GM12878 (cell line): ENCODE measurements around the gene MOCS1. TPM values are rescaled to one million over a fixed set of nuclear protein-coding genes. Genes with fewer than 3 reads are reported as not detected.

Experiments used
- ATAC-seq: fragments of 200-7000 bp; cut with Tn5 transposase; 3 replicates; pipeline ENCODE4 v1.9.1; 2020; ENCODE audit warnings: mild to moderate bottlenecking, moderate library complexity
- BruUV-seq: library from RNA; stranded (reverse); fragments of 400-500 nt; replicated peaks from 2 replicates; lab custom pipeline; 2021; lab: Mats Ljungman, UMichigan
- CTCF ChIA-PET: fragments of 300-600 bp; sonication (Branson Sonifier 250); formaldehyde crosslinking; extraction: SDS; loops from one replicate; lab custom pipeline; 2021; ENCODE audit warnings: inconsistent platforms; lab: Yijun Ruan, JAX
- POLR2A ChIA-PET: fragments of 350-600 bp; formaldehyde crosslinking; extraction: SDS; loops from one replicate; lab custom pipeline; 2021; ENCODE audit warnings: inconsistent platforms; lab: Charles Lee
- RAD21 ChIA-PET: fragments of 300-600 bp; sonication (Branson Sonifier 250); formaldehyde crosslinking; loops from one replicate; lab custom pipeline; 2023; ENCODE audit warnings: antibody characterized with exemption; ENCODE audit not compliant: unreplicated experiment; lab: Charles Lee
- SMC1A ChIA-PET: fragments of 300-600 bp; sonication (Branson Sonifier 250); formaldehyde crosslinking; loops from one replicate; lab custom pipeline; 2023; ENCODE audit not compliant: unreplicated experiment, uncharacterized antibody; lab: Charles Lee
- DNase-seq: peaks from one replicate; pipeline ENCODE4 v3.0.0-alpha.2; 2011; ENCODE audit warnings: low read depth, low spot score
- FAIRE-seq: peaks from 3 replicates; lab custom pipeline; 2011; peaks lifted over from hg19 to GRCh38; lab: Jason Lieb, UNC
- H2AFZ ChIP-seq: 2 replicates; pipeline ENCODE4 v1.6.0; 2011; ENCODE audit warnings: low read depth, low read length, control low read depth; ENCODE audit not compliant: control insufficient read depth
- H3K27ac ChIP-seq: 2 replicates; pipeline ENCODE4 v1.5.1; 2011; ENCODE audit warnings: control low read depth; ENCODE audit not compliant: control insufficient read depth, insufficient read depth
- H3K27me3 ChIP-seq, 2 experiments: replicated peaks in 1 of 2; 2 replicates each; pipeline versions ENCODE4 v1.6.0 to v1.6.1; 2011; ENCODE audit warnings: low read length in 1 of 2; ENCODE audit not compliant: control insufficient read depth in 2 of 2, insufficient read depth in 2 of 2
- H3K36me3 ChIP-seq, 2 experiments: 2 replicates each; pipeline ENCODE4 v1.5.1; 2011; ENCODE audit warnings: low read length in 1 of 2; ENCODE audit not compliant: control insufficient read depth in 2 of 2, insufficient read depth in 2 of 2
- H3K4me1 ChIP-seq: 2 replicates; pipeline ENCODE4 v1.6.1; 2011; ENCODE audit warnings: mild to moderate bottlenecking, low read length, moderate library complexity, mixed read lengths; ENCODE audit not compliant: control insufficient read depth, insufficient read depth
- H3K4me2 ChIP-seq: 2 replicates; pipeline ENCODE4 v1.6.0; 2011; ENCODE audit warnings: control low read depth; ENCODE audit not compliant: control insufficient read depth, insufficient read depth
- H3K4me3 ChIP-seq: fragments of 200-600 bp; sonication (generic); 2 replicates; pipeline ENCODE4 v1.5.1; 2016
- H3K79me2 ChIP-seq: 2 replicates; pipeline ENCODE4 v1.6.0; 2011; ENCODE audit warnings: low read length; ENCODE audit not compliant: control insufficient read depth, insufficient read depth
- H3K9ac ChIP-seq: 2 replicates; pipeline ENCODE4 v1.8.0; 2011; ENCODE audit warnings: low read length, control low read depth, mixed read lengths; ENCODE audit not compliant: control insufficient read depth, insufficient read depth
- H3K9me3 ChIP-seq: replicated peaks from 3 replicates; pipeline ENCODE4 v1.5.1; 2011; ENCODE audit warnings: mild to moderate bottlenecking, low read length; ENCODE audit not compliant: control insufficient read depth, insufficient read depth
- H4K20me1 ChIP-seq: 2 replicates; pipeline ENCODE4 v1.6.0; 2011; ENCODE audit not compliant: control insufficient read depth, insufficient read depth
- CREM ChIP-seq: IDR thresholded peaks from 2 replicates; pipeline ENCODE4 v1.6.1; 2014; ENCODE audit warnings: antibody characterized with exemption, low read depth
- ETV6 ChIP-seq, 2 experiments: fragments of 450-650 bp in 1 of 2; IDR thresholded peaks in 1 of 2; conservative IDR thresholded peaks in 1 of 2; 2 replicates each; pipeline ENCODE4 v1.6.1; 2014; ENCODE audit warnings: antibody characterized with exemption in 1 of 2, borderline replicate concordance in 1 of 2, low read depth in 1 of 2, mild to moderate bottlenecking in 1 of 2, moderate library complexity in 1 of 2
- JUND ChIP-seq: IDR thresholded peaks from 2 replicates; pipeline ENCODE4 v1.6.1; 2012; ENCODE audit warnings: low read depth, mild to moderate bottlenecking, low read length, improper control_type of control experiment, moderate library complexity
- KAT2A ChIP-seq: conservative IDR thresholded peaks from 2 replicates; pipeline ENCODE4 v1.6.1; 2011; ENCODE audit warnings: low read depth, low read length; ENCODE audit not compliant: control insufficient read depth
- LARP7 ChIP-seq: fragments of 450-650 bp; IDR thresholded peaks from 2 replicates; pipeline ENCODE4 v1.6.1; 2017; ENCODE audit warnings: mild to moderate bottlenecking
- MEF2B ChIP-seq: fragments of 450-650 bp; IDR thresholded peaks from 2 replicates; pipeline ENCODE4 v1.6.1; 2018; ENCODE audit warnings: mild to moderate bottlenecking, moderate library complexity; ENCODE audit not compliant: partially characterized antibody, poor library complexity, severe bottlenecking
- NFYB ChIP-seq: IDR thresholded peaks from 2 replicates; pipeline ENCODE4 v1.6.1; 2011; ENCODE audit warnings: low read depth, mild to moderate bottlenecking, low read length, improper control_type of control experiment, moderate library complexity; ENCODE audit not compliant: insufficient read depth
- SIN3A ChIP-seq: IDR thresholded peaks from 2 replicates; pipeline ENCODE4 v1.6.1; 2012; ENCODE audit warnings: low read depth, low read length, improper control_type of control experiment
- SP1 ChIP-seq: IDR thresholded peaks from one replicate; pipeline ENCODE4 v1.6.1; 2011; ENCODE audit warnings: low read depth, low read length
- SPI1 ChIP-seq: IDR thresholded peaks from 2 replicates; pipeline ENCODE4 v1.6.1; 2011; ENCODE audit warnings: low read depth, mild to moderate bottlenecking, low read length, moderate library complexity, borderline replicate concordance; ENCODE audit not compliant: insufficient read depth
- SUPT20H ChIP-seq: IDR thresholded peaks from 2 replicates; pipeline ENCODE4 v1.6.1; 2011; ENCODE audit warnings: low read depth, mild to moderate bottlenecking, low read length, moderate library complexity, borderline replicate concordance; ENCODE audit not compliant: control insufficient read depth
- ZNF24 ChIP-seq: fragments of 450-650 bp; IDR thresholded peaks from 2 replicates; pipeline ENCODE4 v1.6.1; 2017; ENCODE audit warnings: antibody characterized with exemption, mild to moderate bottlenecking
- ZNF384 ChIP-seq: IDR thresholded peaks from 2 replicates; pipeline ENCODE4 v1.6.1; 2012; ENCODE audit warnings: low read depth, mild to moderate bottlenecking, low read length, improper control_type of control experiment, borderline replicate concordance
- WGBS: methylation state at CpG from one replicate; pipeline ENCODE4 v1.1.6; 2016; ENCODE audit warnings: low lambda C conversion rate; ENCODE audit not compliant: insufficient replicate concordance, insufficient coverage; ENCODE audit errors: missing lambda C conversion rate; 5-methylcytosine and 5-hydroxymethylcytosine counted together
- in situ Hi-C: fragments of 300-500 bp; cut with MboI; formaldehyde crosslinking; loops from 9 replicates; pipeline ENCODE4 v1.14.3; 2018; ENCODE audit warnings: mixed read lengths
- intact Hi-C: fragments of 100-400 bp; cut with micrococcal nuclease; formaldehyde crosslinking; loops from one replicate; pipeline ENCODE4 v1.14.2; 2022; ENCODE audit not compliant: unreplicated experiment
- polyA plus RNA-seq, 11 experiments: library from polyadenylated mRNA; depleted of rRNA in 4 of 11; unstranded in 6 of 11; stranded (reverse) in 5 of 11; fragments of >200 nt; fragmentation: Nextera tagmentation in 4 of 11; fragmentation: Illumina TruSeq in 1 of 11; extraction: Ambion mirVana in 4 of 11; extraction: Trizol in 1 of 11; gene quantifications; 1 replicate in 1 of 11; 2 replicates in 10 of 11; pipeline versions ENCODE4 v1.2.1 to v1.2.3, GENCODE V29; 2011 to 2016; ENCODE audit warnings: inconsistent platforms in 2 of 11, missing spikeins in 2 of 11, low read depth in 1 of 11
- total RNA-seq, 4 experiments: library from RNA; depleted of rRNA in 3 of 4; stranded (reverse); fragments of >200 nt in 3 of 4; fragmentation: Illumina TruSeq in 1 of 4; extraction: Trizol in 1 of 4; gene quantifications; 2 replicates each; pipeline versions ENCODE4 v1.2.1 to v1.2.3, GENCODE V29; 2013 to 2021
- TF ChIP-seq, protein P1 (sequence below): fragments of 450-650 bp; IDR thresholded peaks from 2 replicates; pipeline ENCODE4 v1.6.1; 2016; ENCODE audit warnings: mild to moderate bottlenecking

The MOCS1 gene
- total and polyA plus RNA-seq, 10 of the 15 experiments (the other 5 are each of a cell fraction or from before 2014, with no cell fraction given) = 0.02 to 5.4 (median 0.16) TPM; not detected in 2

- WGBS = 6% methylated on average over 4 of the region's 4 CpGs
- Histone ChIP-seq H3K9me3 (no peaks in the 10 kb centered on the region), H3K79me2 (no peaks in the 10 kb centered on the region), H3K4me3 (no peak overlapping the region), H3K27me3 (peaks cover 0 to 3% of the 10 kb centered on the region in 2 experiments; a peak in 1 of 4 replicates), H3K4me2 (no peak overlapping the region), H2AFZ (no peak overlapping the region), H3K36me3 (no peaks in the 10 kb centered on the region), H3K4me1 (no peaks in the 10 kb centered on the region), H3K27ac (no peak overlapping the region), H4K20me1 (no peaks in the 10 kb centered on the region), H3K9ac (no peak overlapping the region)
- intact Hi-C loops (no loop called here), in situ Hi-C loops (no loop called here)
- POLR2A ChIA-PET = no interaction called here
- no peak for TF ChIP-seq CREM
- TF ChIP-seq, protein P1, sequence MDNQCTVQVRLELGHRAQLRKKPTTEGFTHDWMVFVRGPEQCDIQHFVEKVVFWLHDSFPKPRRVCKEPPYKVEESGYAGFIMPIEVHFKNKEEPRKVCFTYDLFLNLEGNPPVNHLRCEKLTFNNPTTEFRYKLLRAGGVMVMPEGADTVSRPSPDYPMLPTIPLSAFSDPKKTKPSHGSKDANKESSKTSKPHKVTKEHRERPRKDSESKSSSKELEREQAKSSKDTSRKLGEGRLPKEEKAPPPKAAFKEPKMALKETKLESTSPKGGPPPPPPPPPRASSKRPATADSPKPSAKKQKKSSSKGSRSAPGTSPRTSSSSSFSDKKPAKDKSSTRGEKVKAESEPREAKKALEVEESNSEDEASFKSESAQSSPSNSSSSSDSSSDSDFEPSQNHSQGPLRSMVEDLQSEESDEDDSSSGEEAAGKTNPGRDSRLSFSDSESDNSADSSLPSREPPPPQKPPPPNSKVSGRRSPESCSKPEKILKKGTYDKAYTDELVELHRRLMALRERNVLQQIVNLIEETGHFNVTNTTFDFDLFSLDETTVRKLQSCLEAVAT = no peak
- RAD21 ChIA-PET = interaction anchor here (0.8 kb wide), 1 partner anchor 237 kb away, joined by 3 read pairs; no protein-coding TSS in a partner anchor
- no peak for FAIRE-seq
- SMC1A ChIA-PET = no interaction called here
- BruUV-seq = no TSS peak
- CTCF ChIA-PET = no interaction called here
- ATAC-seq = no peak
- DNase-seq = no peak
These were observed 3.7 kb downstream of the MOCS1 start for GRCh38 chr6:39930540-39930939.

- no peaks in the 10 kb centered on the region for H4K20me1 ChIP-seq
- ChIA-PET RAD21 (no interaction called here), SMC1A (no interaction called here), POLR2A (no interaction called here), CTCF (no interaction called here)
- in situ Hi-C loops = no loop called here
- H3K9ac ChIP-seq = no peak overlapping the region
- DNase-seq (no peak), ATAC-seq (no peak), FAIRE-seq (no peak)
- no peaks in the 10 kb centered on the region for H3K4me1 ChIP-seq
- TF ChIP-seq NFYB (no peak), SP1 (no peak), SPI1 (no peak), ETV6 (conservative IDR thresholded peaks at IDR 0.05 in 1 of 2, IDR thresholded peaks at IDR 0.05 in 1 of 2; ENCODE audit: borderline replicate concordance in 1 of 2, low read depth in 1 of 2) (no peak), KAT2A (no peak), ZNF384 (no peak), SUPT20H (no peak), JUND (no peak), LARP7 (no peak), ZNF24 (no peak), SIN3A (no peak), MEF2B (no peak)
- no peak overlapping the region for H3K27ac ChIP-seq
- H3K9me3 ChIP-seq = no peaks in the 10 kb centered on the region
- no peaks in the 10 kb centered on the region for H3K79me2 ChIP-seq
- no peak overlapping the region for H3K4me2 ChIP-seq
- peaks cover 0 to 3% of the 10 kb centered on the region in 2 experiments; a peak in 1 of 4 replicates for H3K27me3 ChIP-seq
- BruUV-seq = no TSS peak
- H3K4me3 ChIP-seq = no peak overlapping the region
- no peaks in the 10 kb centered on the region for H3K36me3 ChIP-seq
- intact Hi-C loops = no loop called here
- 20% methylated on average over 10 of the region's 11 CpGs for WGBS
- H2AFZ ChIP-seq = no peak overlapping the region
These were observed 4.4 kb downstream of the MOCS1 start for GRCh38 chr6:39929733-39930461.
